ENCODE data around the gene USP20.

The USP20 gene

DNA sequence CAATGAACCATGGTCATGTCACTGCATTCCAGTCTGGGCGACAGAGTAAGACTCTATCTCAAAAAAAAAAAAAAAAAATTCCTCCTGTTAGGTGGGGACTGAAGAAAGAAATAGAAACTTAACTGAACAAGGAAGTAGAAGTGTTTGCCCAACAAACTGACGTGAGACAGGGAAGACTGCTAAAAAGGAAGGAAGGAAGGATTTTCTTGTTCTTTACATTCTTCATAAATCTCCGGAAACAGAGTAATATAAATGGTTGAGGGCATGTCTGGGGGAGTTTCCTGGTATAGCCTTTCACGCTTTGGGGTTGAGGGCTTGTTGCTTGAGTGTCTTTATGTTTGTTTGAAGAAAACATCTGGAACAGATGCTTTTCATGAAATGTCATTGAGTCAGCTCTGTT is 29.2 kb upstream of the USP20 start:
- no peak overlapping the region for H3K4me3 ChIP-seq (IDR thresholded peaks at IDR 0.05; ENCODE audit: insufficient read depth, low read depth, low read length)
- H3K36me3 ChIP-seq (ENCODE audit: insufficient read depth): no peaks in the 10 kb centered on the region
- no peak overlapping the region for H2AFZ ChIP-seq (ENCODE audit: low read depth)
- TF ChIP-seq CTCF (conservative IDR thresholded peaks at IDR 0.05; ENCODE audit: low read depth, low read length): no peak
- no peaks in the 10 kb centered on the region for H4K20me1 ChIP-seq (ENCODE audit: insufficient read depth)
- H3K4me2 ChIP-seq: no peak overlapping the region
- H3K79me2 ChIP-seq (ENCODE audit: insufficient read depth, low read depth): no peaks in the 10 kb centered on the region
- H3K4me1 ChIP-seq (ENCODE audit: low read depth, poor library complexity, severe bottlenecking): peaks cover 7% of the 10 kb centered on the region
- H3K27me3 ChIP-seq (ENCODE audit: insufficient read depth, low read depth): no peaks in the 10 kb centered on the region
- H3K27ac ChIP-seq: no peak overlapping the region
- H3K9ac ChIP-seq: no peak overlapping the region

GRCh38 chr9:129809346-129809745 is 25.9 kb upstream of the USP20 start:
- Histone ChIP-seq H3K27ac (no peak overlapping the region), H3K79me2 (ENCODE audit: insufficient read depth, low read depth) (no peaks in the 10 kb centered on the region), H3K36me3 (ENCODE audit: insufficient read depth) (no peaks in the 10 kb centered on the region), H2AFZ (ENCODE audit: low read depth) (no peak overlapping the region), H3K4me2 (no peak overlapping the region), H3K9ac (no peak overlapping the region), H3K4me1 (ENCODE audit: low read depth, poor library complexity, severe bottlenecking) (peaks cover 1% of the 10 kb centered on the region), H3K27me3 (ENCODE audit: insufficient read depth, low read depth) (no peaks in the 10 kb centered on the region), H4K20me1 (ENCODE audit: insufficient read depth) (no peaks in the 10 kb centered on the region), H3K4me3 (IDR thresholded peaks at IDR 0.05; ENCODE audit: insufficient read depth, low read depth, low read length) (no peak overlapping the region)
- TF ChIP-seq CTCF (conservative IDR thresholded peaks at IDR 0.05; ENCODE audit: low read depth, low read length): no peak

DNA sequence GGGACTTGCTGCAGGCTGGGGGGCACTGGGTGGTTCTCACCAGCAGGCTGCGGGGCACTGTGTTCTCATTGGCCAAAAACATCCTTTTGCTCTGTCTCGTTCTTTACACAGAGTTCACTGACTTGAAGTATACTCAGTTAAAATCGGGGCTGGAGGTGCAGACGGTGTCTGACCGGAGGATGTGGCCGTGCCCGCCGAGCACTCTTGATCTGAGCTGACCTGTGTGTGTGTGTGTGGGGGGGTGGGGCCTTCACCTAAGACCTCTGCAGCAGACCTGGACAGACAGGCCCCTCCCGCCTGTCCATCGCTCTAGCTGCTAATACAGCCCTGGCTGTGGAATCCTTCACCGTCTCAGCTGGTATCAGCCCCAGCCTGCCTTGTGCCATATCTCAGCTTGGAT is 25.1 kb upstream of the USP20 start:
- no peak for TF ChIP-seq CTCF (conservative IDR thresholded peaks at IDR 0.05; ENCODE audit: low read depth, low read length)
- no peaks in the 10 kb centered on the region for H3K79me2 ChIP-seq (ENCODE audit: insufficient read depth, low read depth)
- H3K36me3 ChIP-seq (ENCODE audit: insufficient read depth): no peaks in the 10 kb centered on the region
- no peak overlapping the region for H3K4me3 ChIP-seq (IDR thresholded peaks at IDR 0.05; ENCODE audit: insufficient read depth, low read depth, low read length)
- H3K9ac ChIP-seq: no peak overlapping the region
- no peaks in the 10 kb centered on the region for H3K4me1 ChIP-seq (ENCODE audit: low read depth, poor library complexity, severe bottlenecking)
- H3K27me3 ChIP-seq (ENCODE audit: insufficient read depth, low read depth): no peaks in the 10 kb centered on the region
- no peak overlapping the region for H2AFZ ChIP-seq (ENCODE audit: low read depth)
- H3K27ac ChIP-seq: no peak overlapping the region
- no peaks in the 10 kb centered on the region for H4K20me1 ChIP-seq (ENCODE audit: insufficient read depth)
- H3K4me2 ChIP-seq: no peak overlapping the region

GRCh38 chr9:129810788-129811187 is 24.5 kb upstream of the USP20 start:
- no peak for TF ChIP-seq CTCF (conservative IDR thresholded peaks at IDR 0.05; ENCODE audit: low read depth, low read length)
- H2AFZ ChIP-seq (ENCODE audit: low read depth): no peak overlapping the region
- H3K36me3 ChIP-seq (ENCODE audit: insufficient read depth): no peaks in the 10 kb centered on the region
- no peaks in the 10 kb centered on the region for H3K79me2 ChIP-seq (ENCODE audit: insufficient read depth, low read depth)
- H3K4me3 ChIP-seq (IDR thresholded peaks at IDR 0.05; ENCODE audit: insufficient read depth, low read depth, low read length): no peak overlapping the region
- H3K27ac ChIP-seq: no peak overlapping the region
- H4K20me1 ChIP-seq (ENCODE audit: insufficient read depth): no peaks in the 10 kb centered on the region
- no peaks in the 10 kb centered on the region for H3K27me3 ChIP-seq (ENCODE audit: insufficient read depth, low read depth)
- H3K4me1 ChIP-seq (ENCODE audit: low read depth, poor library complexity, severe bottlenecking): no peaks in the 10 kb centered on the region
- H3K9ac ChIP-seq: no peak overlapping the region
- no peak overlapping the region for H3K4me2 ChIP-seq
